ENCODE measurements around the gene SDK1. TPM values are rescaled to one million over a fixed set of nuclear protein-coding genes. Genes with fewer than 3 reads are reported as not detected.

The SDK1 gene
- total RNA-seq, 4 donors from 2014 or later: 7.5 to 35.0 (median 10.2) TPM

DNA sequence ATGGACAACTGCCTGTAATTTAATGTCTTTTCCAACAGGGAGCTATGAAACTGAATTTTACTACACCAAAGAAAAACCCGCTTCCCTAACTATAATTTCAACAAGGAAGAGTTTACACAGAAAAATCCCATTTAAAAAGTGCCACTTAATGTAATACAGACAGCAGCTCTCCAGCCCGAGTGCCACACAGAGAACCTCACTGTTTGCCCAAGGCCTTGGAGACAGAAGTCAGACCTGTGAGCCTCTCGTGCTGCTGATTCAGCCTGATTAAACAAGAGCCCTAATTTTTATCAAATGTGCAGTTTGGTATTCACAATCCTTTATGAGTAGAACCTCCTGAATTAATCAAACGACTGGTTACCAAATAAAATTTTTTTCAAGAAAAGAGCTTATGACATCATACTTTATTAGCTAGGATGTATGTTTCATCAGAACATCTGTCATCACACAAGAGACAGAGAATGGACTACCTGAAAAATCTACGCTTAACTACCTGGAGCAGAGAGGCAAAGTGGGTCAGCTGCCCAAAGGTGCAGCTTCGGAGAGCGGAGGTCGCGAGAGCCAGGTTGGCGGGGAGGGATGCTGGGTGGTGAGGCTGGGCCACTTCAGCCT is 543.6 kb downstream of the SDK1 start:
- TF ChIP-seq, protein P1, sequence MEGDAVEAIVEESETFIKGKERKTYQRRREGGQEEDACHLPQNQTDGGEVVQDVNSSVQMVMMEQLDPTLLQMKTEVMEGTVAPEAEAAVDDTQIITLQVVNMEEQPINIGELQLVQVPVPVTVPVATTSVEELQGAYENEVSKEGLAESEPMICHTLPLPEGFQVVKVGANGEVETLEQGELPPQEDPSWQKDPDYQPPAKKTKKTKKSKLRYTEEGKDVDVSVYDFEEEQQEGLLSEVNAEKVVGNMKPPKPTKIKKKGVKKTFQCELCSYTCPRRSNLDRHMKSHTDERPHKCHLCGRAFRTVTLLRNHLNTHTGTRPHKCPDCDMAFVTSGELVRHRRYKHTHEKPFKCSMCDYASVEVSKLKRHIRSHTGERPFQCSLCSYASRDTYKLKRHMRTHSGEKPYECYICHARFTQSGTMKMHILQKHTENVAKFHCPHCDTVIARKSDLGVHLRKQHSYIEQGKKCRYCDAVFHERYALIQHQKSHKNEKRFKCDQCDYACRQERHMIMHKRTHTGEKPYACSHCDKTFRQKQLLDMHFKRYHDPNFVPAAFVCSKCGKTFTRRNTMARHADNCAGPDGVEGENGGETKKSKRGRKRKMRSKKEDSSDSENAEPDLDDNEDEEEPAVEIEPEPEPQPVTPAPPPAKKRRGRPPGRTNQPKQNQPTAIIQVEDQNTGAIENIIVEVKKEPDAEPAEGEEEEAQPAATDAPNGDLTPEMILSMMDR (IDR thresholded peaks at IDR 0.05; ENCODE audit: low read depth): no peak

DNA sequence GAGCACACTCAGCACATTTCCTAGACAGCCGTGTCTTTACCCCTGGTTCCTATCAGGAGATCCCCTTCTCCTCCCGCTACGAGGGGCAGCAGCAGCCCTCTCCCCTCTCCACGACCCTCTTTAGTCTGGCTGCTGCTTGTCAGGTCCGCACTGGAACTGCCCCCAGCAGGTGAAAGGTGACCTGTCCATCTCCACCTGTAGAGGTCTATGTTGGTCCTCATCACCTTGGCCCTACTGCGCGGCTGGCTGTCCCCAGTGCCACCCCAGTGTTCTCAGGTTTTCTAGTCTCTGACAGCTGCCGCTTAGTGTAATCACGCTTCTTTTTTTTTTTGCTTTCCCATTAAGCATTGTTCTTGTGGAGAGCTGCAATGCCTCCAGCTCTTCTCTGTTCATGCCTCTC is 545.7 kb downstream of the SDK1 start:
- TF ChIP-seq, protein P1 (IDR thresholded peaks at IDR 0.05; ENCODE audit: low read depth): no peak

DNA sequence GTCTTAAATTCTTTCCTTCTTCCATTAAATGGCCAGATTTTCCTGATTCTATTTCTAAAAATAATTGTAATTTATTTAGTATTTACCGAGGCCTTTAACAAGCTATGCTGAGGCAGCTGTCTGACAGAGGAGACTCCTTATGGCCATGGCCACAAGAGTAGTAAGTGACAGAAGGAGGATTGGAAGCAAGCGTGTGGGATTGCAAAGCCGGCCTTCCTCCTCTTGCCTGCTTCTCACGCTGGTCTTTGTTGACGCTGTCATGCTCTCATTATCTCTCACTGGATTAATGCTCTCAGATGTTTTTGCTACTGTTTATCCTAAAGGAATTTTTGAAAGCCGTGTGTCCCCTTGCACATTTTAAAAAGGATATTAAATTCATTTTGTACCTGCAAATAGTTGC is 546.3 kb downstream of the SDK1 start:
- TF ChIP-seq, protein P1 (IDR thresholded peaks at IDR 0.05; ENCODE audit: low read depth): no peak

DNA sequence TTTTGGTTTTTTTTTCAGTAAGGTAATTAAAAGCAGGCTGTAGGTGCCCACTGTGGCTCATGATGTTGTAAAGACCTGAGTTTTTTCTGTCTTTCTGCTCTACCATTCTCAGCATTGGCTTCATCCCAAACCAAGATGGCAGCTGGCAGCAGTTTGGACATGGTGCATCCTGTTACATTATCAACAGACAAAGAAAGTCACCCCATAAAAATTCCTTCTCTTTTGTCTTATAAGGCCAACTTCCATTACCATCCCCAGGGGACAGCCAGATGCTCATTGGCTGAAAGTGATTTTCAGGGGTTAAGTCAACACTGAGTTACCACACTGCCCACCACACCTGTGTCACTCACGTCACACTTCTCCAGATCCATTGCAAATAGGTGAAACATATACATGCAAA is 558.4 kb downstream of the SDK1 start:
- TF ChIP-seq, protein P1 (IDR thresholded peaks at IDR 0.05; ENCODE audit: low read depth): no peak

DNA sequence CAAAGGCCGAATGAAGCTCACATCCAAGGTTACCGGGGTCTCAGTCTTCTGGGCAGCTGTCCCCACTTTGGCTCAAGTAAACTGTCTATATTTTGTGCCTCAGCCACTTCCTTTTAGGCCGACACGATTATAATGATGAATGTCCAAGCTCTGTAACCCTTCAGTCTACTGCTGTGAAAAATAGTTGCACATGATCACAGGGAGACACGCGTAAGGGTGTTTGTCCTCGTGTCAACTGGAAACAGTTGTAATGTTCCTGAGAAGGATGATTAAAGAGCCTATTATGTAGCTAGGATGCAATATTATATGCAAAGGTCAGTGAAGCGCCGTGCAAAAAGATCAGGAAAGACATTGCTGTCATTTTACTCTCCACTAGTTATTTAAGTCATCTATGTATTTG is 559.9 kb downstream of the SDK1 start:
- TF ChIP-seq, protein P1 (IDR thresholded peaks at IDR 0.05; ENCODE audit: low read depth): no peak

DNA sequence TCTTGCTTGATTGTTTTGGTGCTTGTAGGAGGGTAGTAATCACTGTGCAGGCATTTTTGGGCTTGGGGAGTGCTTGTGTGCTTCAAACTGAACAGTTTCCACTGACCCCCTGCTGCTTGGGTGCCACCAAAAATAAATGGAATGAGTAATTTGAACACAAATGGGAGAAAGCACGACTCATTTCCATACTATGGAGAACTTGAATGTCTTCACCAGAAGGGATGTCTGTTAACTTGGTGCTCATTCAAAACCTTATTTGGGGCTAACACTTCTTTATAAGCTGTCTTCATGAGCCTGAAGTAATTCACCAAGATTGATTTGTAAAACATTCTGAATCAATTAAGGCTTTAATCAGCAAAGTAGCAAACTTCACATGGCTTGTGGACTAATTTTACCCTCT is 560.3 kb downstream of the SDK1 start:
- TF ChIP-seq, protein P1 (IDR thresholded peaks at IDR 0.05; ENCODE audit: low read depth): no peak

DNA sequence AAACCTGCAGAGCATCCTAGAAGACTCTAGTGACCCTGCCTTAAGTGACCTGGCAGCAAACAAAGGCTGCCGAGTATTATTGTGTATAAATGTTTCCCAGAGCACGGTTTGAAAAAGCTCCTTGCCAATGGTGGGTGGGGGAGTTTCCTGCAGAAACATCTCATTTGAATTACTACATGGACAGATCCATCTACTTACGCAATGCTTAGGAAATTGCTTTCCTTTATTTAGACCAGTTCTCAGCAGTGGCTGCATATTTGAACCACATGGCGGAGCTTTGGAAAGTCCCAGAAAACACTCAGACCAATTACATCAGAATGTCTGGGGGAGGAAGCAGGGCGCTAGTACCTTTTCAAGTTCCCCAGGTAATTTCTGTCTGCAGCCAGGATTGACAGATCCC is 560.9 kb downstream of the SDK1 start:
- TF ChIP-seq, protein P1 (IDR thresholded peaks at IDR 0.05; ENCODE audit: low read depth): no peak
